AG08395 (cell line): ENCODE data around the gene ACVR1C.
"Not testable (repeated sequence)": the region's sequence is repeated elsewhere in the genome, so short reads cannot be mapped to it uniquely, and the experiment has no call there.

Experiments
- DNase-seq: peaks from one replicate; pipeline ENCODE4 v3.0.0; 2012; ENCODE audit warnings: mixed read lengths, low spot score

ACVR1C gene

GRCh38 chr2:157572725-157573124 lies 55.9 kb downstream of the ACVR1C start:
- DNase-seq: no peak

- not testable (repeated sequence) for DNase-seq
These were observed 62.0 kb downstream of the ACVR1C start for GRCh38 chr2:157566623-157567022.

GRCh38 chr2:157566113-157566512 lies 62.6 kb downstream of the ACVR1C start:
- DNase-seq: not testable (repeated sequence)

DNA sequence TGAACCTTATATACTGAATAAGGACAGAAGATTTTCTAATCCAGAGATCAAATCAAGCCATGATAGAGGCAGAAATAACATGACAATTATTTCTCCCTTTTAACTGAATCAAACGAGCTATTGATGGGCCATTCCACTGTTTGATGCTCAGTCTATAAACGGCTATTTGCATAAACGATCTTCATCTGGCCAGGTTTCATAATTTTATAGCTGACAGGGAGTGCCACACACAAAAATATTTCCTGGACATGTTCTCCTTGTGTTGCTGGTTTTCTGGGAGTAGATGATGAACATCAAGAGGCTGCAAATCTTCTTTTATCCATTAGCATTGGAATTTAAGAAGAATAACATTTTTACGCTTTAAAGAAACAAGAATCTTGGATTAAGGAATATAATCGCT lies 63.1 kb downstream of the ACVR1C start:
- no peak for DNase-seq

- DNase-seq: no peak
These were observed 68.8 kb downstream of the ACVR1C start for GRCh38 chr2:157559890-157560289.

- no peak for DNase-seq
These were observed 69.2 kb downstream of the ACVR1C start for GRCh38 chr2:157559461-157559860.

DNA sequence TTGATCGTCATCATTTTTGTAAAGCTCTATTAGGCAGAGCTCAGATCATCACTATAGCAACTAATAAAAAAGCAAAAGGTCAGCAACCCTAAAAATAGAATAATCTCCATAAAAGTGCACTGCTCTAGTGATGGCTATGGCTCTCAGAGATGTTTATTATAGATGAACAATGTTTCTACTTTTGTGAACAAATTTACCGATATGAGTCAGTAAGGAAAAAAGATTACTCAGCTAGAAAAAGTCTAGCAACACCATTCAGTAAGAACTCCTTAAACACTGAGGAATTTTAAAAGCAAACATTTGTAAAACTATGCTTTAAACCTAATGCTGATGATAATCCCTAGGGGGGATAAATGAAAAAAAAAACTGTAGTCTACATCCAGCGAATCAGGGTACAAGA lies 69.6 kb downstream of the ACVR1C start:
- DNase-seq: no peak

- no peak for DNase-seq
These were observed 70.9 kb downstream of the ACVR1C start for GRCh38 chr2:157557770-157558169.

DNA sequence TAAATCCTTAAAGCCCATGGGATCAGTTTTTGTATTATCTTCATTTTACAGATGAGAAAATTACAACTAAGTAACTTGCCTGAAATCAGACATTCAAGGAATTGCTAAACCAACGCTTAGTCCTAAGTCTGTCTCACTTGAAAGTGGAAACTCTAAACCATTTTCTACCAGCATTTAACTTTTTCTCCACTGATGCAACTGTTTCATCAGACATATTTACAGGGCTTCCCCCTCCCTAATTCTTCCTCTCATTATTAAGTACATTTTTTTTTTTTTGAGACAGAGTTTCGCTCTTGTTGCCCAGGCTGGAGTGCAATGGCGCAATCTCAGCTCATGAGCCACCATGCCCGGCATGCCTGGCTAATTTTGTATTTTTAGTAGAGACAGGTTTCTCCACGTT lies 88.6 kb downstream of the ACVR1C start:
- no peak for DNase-seq

GRCh38 chr2:157538064-157538463 lies 90.6 kb downstream of the ACVR1C start:
- no peak for DNase-seq

GRCh38 chr2:157536815-157537214 lies 91.8 kb downstream of the ACVR1C start:
- no peak for DNase-seq

DNA sequence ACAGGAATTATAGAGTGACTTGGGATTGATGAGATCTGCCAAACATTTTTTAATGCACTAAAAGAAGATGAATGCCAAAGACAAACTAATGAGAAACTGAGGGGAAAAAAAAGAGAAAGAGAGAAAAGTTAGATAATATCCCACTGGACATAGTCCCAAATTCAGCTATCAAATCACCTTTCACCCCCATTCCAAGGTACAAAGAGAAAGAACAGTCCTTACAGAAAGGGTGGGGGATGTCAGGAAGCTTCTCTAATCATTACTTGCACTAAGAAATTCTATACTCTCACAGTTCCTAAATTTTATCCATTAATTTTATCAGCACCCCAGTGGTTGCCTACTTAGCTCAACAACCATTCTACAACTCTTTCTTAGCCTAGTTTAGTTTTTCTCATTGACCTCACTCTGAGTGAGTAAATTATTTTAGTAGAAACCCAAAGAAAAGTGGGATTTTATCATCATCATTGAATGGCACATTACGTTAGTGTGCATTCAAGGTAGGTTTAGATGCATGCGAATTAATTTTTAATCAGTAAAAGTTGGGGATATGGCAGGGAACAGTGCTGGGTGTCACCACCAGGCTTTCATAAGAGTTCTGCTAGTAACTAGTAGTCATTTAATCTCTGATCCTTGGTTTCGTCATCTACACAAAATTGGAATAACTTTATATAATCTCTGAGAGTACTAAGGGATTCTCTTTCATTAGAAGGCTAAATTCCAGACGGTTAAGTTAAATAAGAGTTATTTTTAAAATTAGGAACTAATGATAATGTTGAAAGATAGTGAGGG lies 99.5 kb downstream of the ACVR1C start:
- no peak for DNase-seq

DNA sequence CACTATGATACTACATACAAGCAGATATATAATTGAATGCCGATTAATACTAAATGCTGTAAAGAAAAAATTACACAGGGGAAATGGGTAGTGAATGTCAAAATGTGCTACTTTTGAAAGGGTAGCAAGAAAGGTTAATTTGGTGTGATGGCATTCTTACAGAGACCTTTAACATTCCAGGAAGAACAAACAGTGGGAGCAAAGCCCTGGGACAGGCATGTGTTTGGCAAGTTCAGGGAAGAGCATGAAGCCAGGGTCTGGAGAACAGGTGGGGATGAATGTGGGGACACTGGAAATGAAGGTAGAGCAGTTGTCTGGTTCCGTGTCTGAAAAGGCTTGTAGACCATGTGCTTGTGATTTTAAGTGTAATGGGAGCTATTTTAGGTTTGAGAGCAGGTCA lies 102.6 kb downstream of the ACVR1C start:
- DNase-seq: no peak

DNA sequence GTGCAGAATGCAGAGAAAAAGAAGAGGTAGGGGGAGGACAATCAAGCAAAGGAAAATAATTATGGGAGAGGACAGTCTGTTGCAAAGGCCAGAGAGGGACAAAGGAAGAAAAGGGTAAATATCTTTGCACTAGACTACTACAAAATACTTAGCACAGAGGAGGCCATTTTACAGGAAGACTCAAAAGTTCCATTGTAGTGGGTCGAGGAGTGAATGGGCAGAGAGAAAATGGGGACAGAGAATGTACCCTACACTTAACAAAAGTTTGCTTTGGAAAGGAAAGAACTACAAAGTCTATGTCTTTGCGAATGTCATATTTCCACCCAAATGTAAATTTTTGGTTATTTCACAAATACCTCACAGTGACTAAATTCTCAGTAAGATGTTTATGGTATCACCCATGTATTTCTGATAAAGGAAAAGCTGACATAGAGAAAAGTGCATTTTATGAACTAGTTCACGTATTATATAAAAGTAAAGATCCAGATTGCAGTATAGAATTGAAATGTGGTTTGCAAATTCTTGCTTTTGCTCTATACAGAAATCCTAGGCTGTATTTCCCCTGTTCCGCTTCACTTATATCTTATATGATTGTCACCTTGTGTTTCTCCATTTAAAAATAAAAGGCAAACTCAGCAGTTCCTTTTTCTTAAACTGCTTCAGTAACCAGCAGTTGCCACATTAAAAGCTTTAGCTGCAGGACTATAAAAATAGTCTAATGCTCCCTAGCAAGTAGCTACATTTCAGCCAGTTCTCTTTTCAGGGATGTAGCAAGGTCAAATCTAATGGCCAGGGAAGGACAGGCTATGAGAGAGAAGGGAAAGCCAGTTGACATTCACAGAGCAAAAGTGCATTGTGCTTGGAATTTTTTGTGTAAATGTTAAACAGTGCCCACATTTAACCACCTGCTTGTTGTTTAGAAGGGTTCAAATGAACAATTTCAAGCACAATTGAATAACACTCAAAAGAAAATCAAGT lies 105.1 kb downstream of the ACVR1C start:
- DNase-seq: no peak

GRCh38 chr2:157514966-157515365 lies 113.7 kb downstream of the ACVR1C start:
- not testable (repeated sequence) for DNase-seq

- DNase-seq: no peak
These were observed 118.9 kb downstream of the ACVR1C start for GRCh38 chr2:157509744-157510143.

- DNase-seq: no peak
These were observed 120.0 kb downstream of the ACVR1C start for GRCh38 chr2:157508676-157509075.

GRCh38 chr2:157506586-157506985 lies 122.1 kb downstream of the ACVR1C start:
- no peak for DNase-seq

DNA sequence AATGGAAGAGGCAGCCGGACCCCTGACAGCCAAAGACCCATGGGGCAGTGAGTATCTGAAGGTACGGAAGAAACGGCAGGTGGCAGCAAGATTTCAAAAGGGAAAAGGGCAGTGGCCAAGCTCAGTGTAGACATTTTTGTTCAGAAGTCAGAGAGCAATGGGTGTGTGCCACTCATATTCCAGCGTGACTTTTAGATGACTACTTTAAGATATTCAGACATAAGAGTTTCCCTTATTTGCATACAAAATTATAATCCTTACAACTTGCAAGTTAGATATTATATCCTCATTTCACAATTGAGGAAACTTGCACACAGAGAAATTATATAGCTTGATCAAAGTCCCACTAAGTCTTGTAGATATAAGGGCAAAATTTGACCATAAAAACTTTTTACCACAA lies 124.0 kb downstream of the ACVR1C start:
- no peak for DNase-seq

DNA sequence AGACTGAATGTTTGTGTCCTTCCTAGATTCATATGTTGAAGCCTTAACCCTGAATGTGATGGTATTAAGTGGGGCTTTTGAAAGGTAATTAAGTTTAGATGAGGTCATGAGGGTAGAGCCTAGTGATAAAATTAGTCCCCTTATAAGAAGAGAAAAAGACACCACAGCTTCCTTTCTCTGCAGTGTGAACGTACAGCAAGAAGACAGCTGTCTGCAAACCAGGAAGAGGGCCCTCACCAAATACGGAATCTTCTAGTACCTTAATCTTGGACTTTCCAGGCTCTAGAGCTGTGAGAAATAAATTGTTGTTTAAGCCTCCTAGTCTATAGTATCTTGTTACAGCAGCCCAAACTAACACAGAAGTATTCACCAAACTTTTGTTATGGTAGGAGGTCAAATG lies 127.6 kb downstream of the ACVR1C start:
- DNase-seq: no peak

DNA sequence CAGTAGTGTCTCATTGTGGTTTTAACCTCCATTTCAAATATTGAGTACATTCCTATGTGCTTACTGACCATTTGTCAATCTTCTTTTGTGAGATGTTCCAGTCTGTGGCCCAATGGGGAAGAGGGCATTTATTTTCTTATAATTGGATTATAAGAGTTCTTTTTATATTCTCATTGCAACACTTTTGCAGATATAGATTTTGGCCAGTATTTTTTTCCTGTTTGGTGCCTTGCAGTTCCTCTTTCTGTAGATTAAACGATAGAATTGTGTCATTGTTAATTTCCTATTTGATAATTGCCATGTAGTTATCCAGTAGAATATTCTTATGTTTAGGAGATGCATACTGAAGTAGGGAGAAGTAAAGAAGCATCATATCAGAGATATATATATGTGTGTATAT lies 128.3 kb downstream of the ACVR1C start:
- DNase-seq: no peak

- DNase-seq: no peak
These were observed 130.2 kb downstream of the ACVR1C start for GRCh38 chr2:157498483-157498882.
